ENCODE data around the gene SLC25A23.

The SLC25A23 gene

DNA sequence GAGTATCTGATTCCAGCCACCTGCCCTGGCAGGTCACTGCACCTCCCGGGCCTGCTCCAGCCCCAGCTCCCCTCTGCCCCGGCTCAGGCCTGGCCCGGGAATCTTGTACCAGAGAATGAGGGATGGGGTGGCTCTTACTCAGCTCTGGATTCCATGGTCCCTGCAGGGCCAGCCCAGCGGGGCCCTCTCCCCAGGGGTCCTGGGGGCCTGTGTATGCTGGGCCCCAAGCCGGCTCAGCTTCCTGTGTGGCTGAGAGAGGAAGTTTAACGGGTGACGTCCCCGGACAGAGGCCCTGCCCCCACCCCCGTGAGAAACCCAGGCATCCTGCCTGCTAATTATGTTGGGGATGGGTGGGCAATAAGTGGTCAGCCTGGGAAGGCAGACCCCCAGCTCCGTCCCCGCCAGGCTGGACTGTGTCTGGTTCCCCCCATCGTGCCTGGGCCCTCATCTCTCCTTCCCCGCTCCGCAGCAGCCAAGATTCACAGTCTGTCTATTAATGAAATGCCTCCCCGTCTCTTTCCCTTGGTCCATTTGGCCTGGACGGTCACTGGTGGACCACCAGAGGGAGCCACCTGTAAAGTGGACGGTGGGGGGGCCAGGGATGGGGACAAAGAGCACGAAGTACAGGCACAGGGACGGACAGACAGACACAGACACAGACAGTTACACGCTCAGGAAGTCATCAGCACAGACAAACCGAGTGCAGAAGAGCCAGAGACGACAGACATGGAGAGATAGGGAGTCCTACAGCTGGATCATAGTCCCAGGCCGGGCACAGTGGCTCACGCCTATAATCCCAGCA lies 22.1 kb upstream of the SLC25A23 start, which contains the start of gene DENND1C:
Gene DENND1C (minus strand): TSS at position 247 of the 802 bp plus-strand sequence. CDS start 92 bp downstream, at position 155.
- in situ Hi-C loops (cut with MboI; ENCODE audit: low sequenced_read_pairs), result no loop called here

DNA sequence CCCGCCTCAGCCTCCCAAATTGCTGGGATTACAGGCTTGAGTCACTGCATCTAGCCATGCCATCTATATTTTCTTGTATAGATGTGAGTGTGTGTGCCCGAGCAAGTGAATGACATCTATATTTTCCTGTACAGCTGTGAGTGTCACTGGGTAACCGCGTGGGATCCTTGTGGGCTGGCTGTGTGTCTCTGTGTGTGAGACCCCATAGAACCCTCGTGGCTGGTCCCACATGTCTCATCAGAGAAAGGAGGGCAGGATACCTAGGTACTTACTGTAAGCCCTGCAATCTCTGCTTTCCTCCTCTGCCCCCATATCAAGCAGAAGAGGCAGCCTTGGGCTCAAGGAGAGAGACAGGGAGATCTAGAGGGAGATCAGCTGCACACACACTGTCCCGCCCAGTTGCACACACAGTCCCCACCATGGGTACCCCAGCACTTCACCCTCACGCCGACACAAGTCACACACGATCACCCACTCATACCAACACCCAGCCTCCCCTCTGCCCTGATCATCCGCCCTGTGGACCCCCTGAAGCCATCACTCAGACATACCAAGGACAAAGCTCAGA lies 21.3 kb upstream of the SLC25A23 start:
- in situ Hi-C loops (cut with MboI; ENCODE audit: low sequenced_read_pairs), result no loop called here

DNA sequence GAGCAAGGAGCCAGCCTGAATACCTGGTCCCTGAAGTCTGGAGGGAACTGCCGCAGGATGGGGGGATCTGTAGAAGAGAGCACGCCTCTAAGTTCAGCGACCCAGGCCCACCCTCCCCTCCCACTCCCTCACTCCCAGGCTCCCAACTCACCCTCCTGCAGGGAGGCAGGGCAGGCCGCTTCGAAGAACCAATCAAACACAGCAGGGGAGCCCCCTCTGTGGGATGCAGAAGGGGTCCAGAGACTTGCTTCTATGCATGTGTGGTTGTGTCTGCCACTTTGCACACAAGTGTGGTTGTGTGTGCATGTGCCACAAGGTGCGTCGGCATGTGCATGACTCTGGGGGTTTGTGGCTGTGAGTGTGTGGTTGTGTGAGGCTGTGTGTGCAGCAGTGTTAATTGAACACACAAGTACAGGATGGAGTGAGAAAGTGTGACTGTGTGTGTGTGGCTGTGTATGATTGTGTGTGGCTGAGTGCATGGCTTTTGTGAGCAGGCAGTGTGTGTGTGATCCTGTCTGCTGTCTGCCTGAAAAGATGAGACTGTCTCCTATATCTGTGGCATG lies 20.3 kb upstream of the SLC25A23 start:
- in situ Hi-C loops (cut with MboI; ENCODE audit: low sequenced_read_pairs), result no loop called here

DNA sequence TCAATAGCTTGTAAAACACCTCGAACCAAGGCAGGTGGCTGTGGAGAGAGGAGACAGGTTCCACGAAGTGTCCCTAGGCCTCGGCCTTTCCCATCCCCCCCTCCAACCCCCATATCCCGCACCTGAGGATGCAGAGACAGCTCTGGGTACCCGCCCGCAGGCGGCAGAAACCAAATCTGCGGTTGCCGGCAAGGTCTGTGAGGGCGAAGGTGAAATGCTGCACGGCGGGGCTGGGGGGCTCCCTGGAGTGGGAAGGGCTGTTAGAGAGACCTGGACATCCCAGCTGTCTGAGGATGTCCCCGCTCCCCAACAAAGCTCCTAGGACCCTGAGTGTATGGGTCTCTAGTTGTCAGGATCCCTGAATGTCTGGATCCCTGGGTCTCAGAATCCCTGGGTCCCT lies 19.2 kb upstream of the SLC25A23 start:
- in situ Hi-C loops (cut with MboI; ENCODE audit: low sequenced_read_pairs), result no loop called here

DNA sequence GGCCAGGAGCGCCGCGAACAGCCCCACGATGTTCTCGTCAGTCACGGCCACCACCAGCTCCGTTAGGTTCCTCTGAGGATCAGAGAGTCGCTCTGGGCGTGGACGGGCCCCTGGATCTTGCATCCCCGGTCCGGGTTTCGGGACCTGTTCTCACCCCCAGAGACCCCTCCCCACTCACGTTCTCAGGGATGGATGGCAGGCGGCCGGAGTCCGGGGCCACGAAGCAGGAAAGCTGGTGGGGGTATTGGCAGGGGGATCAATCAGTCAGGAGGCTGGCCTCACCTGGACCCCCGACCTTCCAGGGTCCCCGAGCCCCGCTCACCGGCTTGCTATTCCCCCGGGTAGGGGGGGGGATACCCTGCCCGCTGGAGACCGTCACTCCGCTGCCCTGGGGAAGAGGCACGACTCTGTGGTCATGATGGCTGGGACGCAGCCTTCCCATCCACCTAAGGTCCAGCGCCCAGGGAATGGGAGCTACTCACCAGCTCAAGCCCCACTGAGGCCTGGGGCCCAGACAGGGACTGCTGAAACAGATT lies 17.4 kb upstream of the SLC25A23 start:
- in situ Hi-C loops (cut with MboI; ENCODE audit: low sequenced_read_pairs), result no loop called here

DNA sequence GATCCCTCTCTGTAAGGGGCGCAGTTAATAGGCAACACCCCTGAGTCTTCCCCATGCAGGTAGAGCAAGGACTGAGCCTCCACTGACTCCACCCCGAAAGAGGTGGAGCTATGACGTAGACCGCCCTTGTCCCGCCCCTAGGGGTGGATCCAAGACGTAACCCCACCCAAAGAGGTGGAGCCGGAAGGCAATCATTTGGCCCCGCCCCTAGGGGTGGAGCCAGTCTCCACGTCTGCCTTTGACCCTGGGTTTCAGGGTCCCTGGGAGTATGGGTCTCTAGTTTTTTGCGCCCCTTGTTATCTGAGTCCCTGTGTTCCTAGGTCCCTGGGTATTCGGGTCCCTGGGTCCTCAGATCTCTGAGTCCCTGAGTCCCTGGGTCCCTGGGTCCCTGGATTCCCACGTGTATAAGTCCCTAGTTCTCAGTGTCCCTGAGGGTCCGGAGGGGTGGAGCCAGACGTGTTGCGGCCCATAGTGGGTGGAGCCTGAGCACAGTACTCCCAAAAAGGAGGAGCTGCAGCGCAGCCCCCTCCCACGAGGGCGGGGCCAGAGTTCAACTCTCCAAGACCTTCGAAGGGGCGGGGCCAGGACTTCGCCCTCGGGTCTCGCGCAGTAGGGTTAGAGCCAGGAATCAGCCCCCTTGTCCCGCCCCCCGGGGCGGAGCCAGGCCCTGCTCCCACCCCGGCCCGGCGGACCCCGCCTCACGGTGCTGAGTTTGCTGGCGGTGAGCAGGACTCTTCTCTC lies 16.7 kb upstream of the SLC25A23 start:
- in situ Hi-C loops (cut with MboI; ENCODE audit: low sequenced_read_pairs), result no loop called here

DNA sequence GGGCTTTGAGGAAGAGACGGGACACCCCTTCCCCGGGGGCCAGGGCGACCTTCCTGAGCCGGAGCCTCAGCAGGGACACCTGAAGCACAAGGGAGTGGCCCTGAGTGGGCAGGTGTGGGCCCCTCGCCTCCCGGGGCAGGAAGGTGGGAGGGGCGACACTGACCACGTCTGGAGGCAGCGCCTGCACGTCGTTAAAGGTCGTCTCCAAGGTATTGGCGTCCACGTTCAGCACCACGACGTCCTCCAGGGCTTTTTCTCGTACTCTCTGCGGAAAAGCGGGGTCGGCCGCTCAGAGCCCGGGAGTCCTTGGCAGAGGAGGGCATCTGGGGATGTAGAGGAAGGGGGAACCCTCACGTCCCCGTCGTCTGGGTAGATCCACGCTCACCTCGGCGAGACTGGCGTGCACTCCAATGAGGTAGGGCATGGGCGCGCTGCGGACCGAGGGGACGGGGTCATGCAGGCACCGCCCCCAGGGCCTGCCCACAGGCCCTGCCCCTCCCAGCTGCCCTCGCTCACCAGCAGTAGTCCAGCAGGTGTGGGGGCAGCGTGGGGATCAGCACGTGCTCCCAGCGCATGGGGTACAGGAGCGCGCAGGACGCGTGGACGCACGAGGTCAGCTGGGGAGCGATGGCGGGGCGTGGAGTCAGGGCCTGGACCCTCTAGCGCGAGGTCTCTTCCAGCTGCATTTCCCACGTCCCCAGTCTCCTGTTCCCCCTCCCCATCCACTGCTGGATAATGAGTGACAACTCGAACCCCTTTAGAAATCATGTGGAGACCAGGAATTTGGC lies 15.9 kb upstream of the SLC25A23 start:
- in situ Hi-C loops (cut with MboI; ENCODE audit: low sequenced_read_pairs), result no loop called here

DNA sequence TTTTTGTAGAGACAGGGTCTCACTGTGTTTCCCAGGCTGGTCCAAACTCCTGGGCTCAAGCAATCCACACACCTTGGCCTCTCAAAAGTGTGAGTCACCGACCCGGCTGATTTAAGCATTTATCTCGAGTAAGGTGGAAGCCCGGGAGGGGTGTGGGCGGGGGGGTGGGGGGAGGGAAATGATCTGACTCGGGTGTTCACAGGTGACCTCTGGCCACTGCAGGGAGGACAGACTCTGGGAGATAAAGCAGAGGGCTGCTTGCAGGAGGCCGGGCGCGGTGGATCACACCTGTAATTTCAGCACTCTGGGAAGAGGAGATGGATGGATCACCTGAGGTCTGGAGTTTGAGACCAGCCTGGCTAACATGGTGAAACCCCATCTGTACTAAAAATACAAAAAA lies 14.1 kb upstream of the SLC25A23 start:
- in situ Hi-C loops (cut with MboI; ENCODE audit: low sequenced_read_pairs), result no loop called here

DNA sequence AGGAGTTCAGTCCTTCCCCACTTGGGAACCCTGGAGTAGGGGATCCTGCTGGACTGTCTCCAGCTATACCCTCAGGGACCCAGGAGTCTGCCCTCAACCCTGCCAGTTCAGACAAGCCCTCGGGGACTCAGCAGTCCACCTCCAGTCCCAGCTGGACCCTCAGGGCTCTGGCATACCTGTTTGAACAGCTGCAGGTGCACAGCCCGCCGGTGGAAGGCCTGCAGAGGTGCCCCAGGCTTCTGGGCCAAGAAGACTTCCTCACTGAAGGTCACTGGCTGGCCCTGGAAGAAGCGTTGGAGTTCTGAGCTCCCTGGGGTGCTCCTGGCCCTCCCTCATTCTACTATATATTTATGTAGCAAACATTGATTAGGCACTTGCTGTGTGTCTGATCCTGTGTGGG lies 13.1 kb upstream of the SLC25A23 start:
- in situ Hi-C loops (cut with MboI; ENCODE audit: low sequenced_read_pairs), result no loop called here

DNA sequence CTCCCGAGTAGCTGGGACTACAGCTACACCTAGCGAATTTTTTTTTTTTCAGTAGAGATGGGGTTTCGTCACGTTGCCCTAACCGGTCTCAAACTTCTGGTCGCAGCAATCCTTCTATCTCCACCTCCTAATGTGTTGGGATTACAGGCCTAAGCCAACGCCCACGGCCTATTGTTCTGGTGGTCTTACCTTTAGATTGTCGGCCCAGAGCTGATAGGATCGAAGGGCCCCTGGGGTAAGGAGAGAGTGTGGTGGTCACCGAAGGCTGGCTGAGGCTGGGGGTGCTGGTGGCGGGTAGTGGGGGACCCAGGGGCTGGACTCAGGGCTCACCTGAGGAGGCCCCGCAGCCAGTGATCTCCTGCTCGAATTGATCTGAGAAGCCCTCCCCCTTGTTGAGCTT lies 11.5 kb upstream of the SLC25A23 start:
- in situ Hi-C loops (cut with MboI; ENCODE audit: low sequenced_read_pairs), result no loop called here

DNA sequence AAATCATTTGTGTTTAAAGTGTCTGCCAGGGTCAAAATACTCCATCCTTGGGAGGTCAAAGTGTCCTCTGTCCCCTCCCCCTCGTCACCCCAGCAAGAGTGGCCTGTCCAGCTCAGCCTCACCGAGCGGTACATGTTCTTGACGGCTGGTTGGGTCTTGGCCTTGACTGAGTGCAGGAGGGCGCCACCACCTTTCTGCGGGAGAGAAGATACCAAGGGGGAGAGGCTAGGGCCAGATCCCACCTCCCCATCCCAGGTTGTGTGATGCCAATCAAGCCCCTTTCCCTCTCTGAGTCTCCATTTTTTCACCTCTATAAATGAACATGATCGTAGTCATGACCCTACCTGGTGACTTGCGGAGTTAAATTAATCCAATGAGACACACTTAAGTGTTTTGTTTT lies 10.6 kb upstream of the SLC25A23 start:
- in situ Hi-C loops (cut with MboI; ENCODE audit: low sequenced_read_pairs), result no loop called here

DNA sequence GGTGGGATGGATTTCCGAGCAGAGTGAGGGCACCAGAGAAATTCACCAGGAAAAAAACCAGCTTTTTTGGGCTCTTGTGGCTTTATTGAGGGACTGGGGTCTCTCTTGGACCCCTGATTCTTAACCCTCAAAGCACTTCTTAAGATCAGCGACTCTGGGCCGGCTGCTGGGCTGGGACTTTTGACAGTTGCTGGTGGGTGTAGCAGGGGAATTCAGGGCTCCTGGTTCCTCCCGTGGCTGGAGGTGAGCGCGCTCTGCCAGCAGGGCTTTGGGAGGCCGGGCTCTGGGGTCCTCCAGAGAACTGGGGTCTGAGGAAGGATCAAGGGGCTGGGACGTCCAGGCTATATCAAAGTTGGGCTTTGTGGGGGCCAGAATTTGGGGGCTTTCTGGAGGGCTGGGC lies 7.8 kb upstream of the SLC25A23 start:
- in situ Hi-C loops (cut with MboI; ENCODE audit: low sequenced_read_pairs), result no loop called here

DNA sequence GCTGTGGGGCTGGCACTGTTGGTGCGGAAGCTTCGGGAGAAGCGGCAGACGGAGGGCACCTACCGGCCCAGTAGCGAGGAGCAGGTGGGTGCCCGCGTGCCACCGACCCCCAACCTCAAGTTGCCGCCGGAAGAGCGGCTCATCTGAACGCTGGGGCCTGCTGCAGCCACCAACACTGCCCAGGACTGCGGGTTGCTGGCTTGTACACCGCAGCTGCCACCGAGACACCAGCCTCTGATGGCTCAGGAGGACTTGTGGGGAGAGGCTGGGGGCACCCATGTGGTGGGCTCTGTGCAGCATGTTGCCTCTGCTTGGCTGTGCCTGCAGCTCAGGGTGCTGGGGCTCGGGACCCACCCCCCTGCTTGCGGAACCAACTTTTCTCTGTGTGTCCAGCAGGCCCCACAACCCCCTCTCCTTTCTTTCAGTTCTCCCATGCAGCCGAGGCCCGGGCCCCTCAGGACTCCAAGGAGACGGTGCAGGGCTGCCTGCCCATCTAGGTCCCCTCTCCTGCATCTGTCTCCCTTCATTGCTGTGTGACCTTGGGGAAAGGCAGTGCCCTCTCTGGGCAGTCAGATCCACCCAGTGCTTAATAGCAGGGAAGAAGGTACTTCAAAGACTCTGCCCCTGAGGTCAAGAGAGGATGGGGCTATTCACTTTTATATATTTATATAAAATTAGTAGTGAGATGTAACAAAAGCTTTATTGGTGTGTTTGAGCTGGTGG lies 7.1 kb upstream of the SLC25A23 start:
- in situ Hi-C loops (cut with MboI; ENCODE audit: low sequenced_read_pairs), result no loop called here

DNA sequence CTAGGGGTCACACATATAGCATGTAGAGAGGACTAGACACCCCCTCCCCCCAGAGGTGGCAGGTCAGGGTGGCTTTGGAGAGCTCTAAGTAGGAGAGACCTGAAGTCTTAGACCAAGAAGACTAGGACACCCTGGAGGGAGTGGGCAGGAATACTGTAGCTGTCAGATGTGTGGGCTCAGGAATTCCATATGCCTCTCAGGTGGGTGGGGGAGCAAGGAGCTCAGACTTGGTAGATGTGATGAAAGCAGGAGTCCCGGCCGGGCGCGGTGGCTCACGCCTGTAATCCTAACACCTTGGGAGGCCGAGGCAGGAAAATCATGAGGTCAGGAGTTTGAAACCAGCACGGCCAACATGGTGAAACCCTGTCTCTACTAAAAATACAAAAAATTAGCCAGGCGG lies 6.1 kb upstream of the SLC25A23 start:
- in situ Hi-C loops (cut with MboI; ENCODE audit: low sequenced_read_pairs), result no loop called here

DNA sequence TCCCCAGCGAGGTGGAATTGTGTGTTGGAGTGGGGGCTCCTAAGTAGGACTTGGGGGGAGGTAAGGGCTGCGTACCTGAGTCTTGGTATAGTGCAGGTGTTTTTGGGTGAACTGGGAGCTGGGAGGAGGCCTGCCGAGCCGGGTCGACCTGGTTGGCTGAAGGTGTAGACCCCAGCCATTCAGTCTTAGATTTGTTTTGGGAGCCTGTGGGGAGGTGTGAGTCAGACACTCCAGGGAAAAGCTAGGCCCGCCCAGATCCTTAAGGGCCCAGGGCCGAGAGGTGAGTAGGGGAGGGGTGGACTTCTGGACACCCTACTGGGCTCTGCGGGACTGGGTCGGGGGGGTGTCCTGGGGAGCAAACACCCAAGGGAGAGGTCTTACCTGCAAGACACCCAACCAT lies 5.4 kb upstream of the SLC25A23 start:
- in situ Hi-C loops (cut with MboI; ENCODE audit: low sequenced_read_pairs), result no loop called here

DNA sequence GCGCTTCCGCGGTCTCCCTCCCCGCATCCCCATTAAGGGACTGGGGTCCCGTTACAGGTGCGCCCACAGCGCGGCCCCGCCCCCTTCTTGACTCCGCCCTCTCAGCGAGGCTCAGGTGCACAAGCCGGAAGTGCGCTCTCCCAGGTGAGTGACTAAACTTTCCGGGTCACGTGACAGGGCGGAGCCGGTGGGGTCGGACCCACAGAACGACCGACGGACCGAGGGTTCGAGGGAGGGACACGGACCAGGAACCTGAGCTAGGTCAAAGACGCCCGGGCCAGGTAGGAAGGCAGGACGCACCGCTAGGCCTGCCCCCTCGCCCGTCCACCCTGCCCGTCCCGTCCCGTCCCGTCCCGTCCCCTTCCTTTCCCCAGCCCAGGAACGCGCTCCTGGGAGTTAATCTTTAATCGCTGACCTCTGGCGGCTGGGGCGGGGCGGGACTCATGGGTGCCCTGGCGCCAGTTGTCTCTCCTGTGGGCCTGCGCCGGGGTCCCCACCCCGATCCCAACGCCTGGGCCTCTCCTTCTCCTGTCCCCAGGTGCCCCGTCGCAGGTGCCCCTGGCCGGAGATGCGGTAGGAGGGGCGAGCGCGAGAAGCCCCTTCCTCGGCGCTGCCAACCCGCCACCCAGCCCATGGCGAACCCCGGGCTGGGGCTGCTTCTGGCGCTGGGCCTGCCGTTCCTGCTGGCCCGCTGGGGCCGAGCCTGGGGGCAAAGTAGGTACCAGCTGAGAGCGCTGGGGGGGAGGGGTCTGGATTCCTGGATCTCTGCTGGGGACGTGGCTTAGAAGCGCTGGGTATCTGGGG lies 4.7 kb upstream of the SLC25A23 start, which contains the start of gene CRB3:
Gene CRB3 (plus strand): TSS at position 202 of the 804 bp plus-strand sequence. CDS start 431 bp downstream, at position 633.
- in situ Hi-C loops (cut with MboI; ENCODE audit: low sequenced_read_pairs), result no loop called here

DNA sequence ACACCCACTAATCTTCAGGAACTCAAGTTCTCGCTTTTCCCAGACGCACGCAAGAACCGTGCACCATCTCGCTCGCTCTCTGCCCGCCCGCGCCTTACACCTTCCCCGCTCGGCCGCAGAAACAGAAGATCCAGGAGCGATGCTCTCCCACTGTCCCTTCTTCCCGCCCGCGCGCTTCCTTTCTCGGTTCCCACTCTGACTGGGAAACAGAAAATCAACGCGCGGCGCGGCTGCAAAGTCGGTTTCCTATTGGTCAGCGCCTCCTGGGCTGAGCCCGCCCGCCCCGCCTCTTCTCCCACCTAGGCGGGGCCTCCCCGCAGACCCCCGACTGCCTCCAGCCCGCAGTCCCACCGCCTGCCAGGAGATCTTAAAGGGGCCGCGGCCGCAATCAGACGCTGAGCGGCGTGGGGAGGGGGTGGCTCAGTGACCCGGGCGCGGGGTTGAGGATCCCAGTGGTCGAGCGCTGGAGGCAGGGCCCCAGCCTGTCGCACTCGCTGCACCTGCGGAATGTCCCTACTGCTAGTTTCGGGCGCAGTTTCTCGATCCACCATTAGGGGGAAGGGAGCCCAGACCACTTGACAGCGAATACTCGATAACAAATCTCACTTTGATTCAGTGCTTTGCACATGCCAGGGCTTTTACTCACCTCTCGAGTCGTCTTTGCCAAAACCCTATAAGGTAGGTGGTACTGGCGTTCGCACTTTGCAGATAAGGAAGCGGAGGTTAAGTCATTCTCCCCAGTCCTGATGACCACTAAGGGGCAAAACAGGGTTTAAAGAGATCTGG lies 700 bp upstream of the SLC25A23 start:
- in situ Hi-C loops (cut with MboI; ENCODE audit: low sequenced_read_pairs), result no loop called here

DNA sequence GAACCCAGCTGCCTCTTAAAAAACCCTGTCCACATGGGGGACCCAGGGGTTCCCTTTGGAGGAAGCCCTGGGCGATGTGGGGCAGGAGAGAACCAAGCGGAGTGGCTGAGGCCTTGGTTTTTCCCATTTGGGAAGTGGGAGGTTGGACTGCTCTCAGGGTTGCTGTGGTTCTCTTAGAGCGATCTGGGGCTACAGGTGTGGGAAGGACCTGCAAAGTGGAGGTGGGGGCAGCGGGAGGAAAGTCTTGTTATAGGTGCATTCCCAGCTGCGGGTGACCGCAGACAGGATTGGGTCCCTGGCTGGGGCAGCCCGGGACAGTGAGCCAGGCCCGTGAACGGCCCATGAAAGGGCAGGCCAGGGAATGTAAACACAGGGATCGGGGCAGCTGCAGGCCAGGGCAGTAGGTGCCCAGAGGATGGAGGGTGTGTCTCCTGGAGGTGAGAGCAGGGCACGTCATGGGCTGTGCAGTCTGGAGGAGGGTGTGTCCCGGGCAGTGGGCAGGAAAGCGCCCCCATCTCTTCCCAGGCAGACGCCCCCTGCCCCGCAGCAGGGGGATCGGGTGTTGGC lies 814 bp downstream of the SLC25A23 start:
- in situ Hi-C loops (cut with MboI; ENCODE audit: low sequenced_read_pairs), result no loop called here
